ENCODE data around the gene KCNN4.
"Not testable (repeated sequence)": the region's sequence is repeated elsewhere in the genome, so short reads cannot be mapped to it uniquely, and the experiment has no call there.

The KCNN4 gene

DNA sequence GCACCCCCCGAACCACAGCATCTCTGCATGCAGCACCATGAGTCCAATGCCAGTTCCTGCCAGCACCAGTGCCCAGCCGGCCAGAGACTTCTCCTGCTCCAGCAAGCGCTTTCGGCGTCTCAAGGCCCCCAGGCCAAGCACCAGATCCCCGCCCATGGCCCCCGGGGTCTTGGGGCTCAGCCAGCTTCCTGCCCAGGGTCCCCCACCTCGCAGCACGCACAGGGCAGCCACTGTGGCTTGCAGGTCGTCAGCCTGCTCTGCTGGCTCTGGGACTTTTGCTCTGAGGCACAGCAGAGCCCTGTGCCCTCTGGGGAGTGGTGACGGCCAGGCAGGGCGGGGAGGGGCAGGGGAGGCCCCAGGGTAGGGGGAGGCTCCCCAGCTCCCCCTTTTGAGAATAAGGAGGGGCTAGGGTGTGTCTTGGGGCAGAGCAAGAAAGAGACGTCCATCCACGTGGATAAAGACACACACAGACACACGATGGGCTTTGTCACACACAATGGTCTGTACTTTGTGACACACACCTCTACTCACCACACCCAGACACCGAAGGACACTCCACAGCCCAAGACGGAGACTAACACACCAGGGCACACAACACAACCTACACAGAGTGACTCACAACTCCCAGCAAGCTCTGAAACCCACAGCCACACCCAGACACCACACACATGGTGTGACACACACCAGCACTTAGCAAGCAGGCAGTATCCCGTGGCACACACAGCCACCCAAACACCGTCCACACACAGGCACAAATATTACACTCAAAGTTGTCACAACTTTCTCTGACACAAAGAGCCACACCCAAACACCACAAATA lies at the start of gene KCNN4:
Gene KCNN4, minus strand, starts transcription at position 268 of the 820 bp plus-strand sequence. Its CDS starts 112 bp downstream, at position 156.
- peak; percentile 70 to 75 for DNase-seq (ENCODE audit: low read depth in 2 of 2)

- peak; percentile 70 to 84 for DNase-seq (ENCODE audit: low read depth in 2 of 2)
Observed at GRCh38 chr19:43826787-43827754, 46.3 kb upstream of the KCNN4 start, which contains the start of gene ZNF283. Gene ZNF283, plus strand, starts transcription at chr19:43827321. Its CDS starts 6,184 bp downstream, at chr19:43833505.

- DNase-seq (ENCODE audit: low read depth in 2 of 2): not testable (repeated sequence)
Observed at GRCh38 chr19:43824572-43824971, 43.8 kb upstream of the KCNN4 start.

GRCh38 chr19:43823856-43824255 lies 43.1 kb upstream of the KCNN4 start:
- DNase-seq (ENCODE audit: low read depth in 2 of 2): not testable (repeated sequence)

DNA sequence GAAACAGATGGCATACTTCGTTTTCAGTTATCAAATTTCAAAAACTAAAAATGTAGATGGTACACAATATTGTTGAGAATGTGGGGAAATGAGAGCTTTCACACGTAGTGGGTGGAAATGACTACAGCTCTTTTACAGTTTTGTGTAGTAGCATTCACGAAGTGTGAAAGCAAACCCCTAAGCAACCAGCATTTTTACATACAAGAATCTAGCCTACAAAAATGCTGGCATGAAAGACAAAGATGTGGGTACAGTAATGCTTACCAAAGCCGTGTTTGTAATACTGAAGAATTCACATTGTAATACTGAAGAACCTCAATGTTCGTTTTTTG lies 40.1 kb upstream of the KCNN4 start:
- no peak for DNase-seq (ENCODE audit: low read depth in 2 of 2)

GRCh38 chr19:43820098-43820883 lies 39.5 kb upstream of the KCNN4 start:
- peak in 1 of 2 donors; percentile 16 for DNase-seq (ENCODE audit: low read depth in 2 of 2)

DNA sequence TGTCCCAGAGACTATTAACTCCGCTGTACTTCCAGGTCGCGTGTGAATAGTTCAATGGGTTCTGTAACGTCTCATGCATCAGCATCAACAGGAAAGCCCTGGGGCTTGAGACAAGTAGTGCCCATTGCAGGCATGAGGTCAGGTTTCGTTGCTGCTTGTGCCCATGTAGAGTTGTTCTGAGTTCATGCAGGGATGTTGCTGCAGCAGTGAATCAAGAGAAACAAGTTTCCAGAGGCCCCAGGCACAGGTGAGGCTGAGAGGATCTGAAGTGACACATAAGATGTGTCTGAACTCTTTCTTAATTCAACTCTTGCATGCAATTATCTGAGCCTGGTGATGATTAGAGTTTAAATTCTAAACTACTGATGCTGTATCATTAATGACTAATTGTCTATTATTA lies 37.7 kb upstream of the KCNN4 start:
- DNase-seq (ENCODE audit: low read depth in 2 of 2): no peak

DNA sequence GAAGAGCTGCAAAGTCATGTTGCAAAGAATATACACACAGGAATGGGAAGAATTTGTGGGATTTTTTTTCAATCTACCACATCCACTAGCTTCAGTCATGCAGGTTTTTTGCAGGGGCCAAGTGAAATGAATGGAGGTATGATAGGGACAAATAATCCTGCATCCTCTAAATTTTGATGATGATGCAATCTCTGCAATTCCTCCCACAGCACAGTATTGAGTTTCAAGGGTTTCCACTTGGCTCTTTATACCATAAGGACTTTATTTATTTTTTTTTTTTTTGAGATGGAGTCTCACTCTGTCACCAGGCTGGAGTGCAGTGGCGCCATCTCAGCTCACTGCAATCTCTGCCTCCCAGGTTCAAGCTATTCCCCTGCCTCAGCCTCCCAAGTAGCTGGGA lies 36.7 kb upstream of the KCNN4 start:
- not testable (repeated sequence) for DNase-seq (ENCODE audit: low read depth in 2 of 2)

- DNase-seq (ENCODE audit: low read depth in 2 of 2): no peak
Observed at GRCh38 chr19:43814663-43815352, 34.0 kb upstream of the KCNN4 start.

- no peak for DNase-seq (ENCODE audit: low read depth in 2 of 2)
Observed at GRCh38 chr19:43812688-43813087, 31.9 kb upstream of the KCNN4 start.

GRCh38 chr19:43812259-43812658 lies 31.5 kb upstream of the KCNN4 start:
- no peak for DNase-seq (ENCODE audit: low read depth in 2 of 2)

DNA sequence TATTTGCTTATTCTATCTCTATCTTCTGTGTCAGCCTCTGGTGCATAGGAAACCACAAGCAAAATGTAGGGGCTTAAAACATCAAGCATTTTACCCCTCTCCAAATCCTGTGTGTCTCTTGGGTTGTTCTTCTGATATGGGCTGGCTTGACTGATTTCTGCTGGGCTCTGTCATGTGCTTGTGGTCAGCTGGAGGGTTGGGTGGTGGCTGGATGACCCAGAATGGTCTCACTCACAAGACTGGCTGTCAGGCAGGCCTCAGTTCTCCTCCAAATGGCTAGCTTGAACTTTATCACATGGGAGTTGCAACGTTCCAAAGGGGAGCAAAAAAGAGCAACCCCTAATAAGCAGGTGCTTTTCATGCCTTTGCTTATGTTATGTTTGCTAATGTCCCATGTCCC lies 31.1 kb upstream of the KCNN4 start:
- no peak for DNase-seq (ENCODE audit: low read depth in 2 of 2)

DNA sequence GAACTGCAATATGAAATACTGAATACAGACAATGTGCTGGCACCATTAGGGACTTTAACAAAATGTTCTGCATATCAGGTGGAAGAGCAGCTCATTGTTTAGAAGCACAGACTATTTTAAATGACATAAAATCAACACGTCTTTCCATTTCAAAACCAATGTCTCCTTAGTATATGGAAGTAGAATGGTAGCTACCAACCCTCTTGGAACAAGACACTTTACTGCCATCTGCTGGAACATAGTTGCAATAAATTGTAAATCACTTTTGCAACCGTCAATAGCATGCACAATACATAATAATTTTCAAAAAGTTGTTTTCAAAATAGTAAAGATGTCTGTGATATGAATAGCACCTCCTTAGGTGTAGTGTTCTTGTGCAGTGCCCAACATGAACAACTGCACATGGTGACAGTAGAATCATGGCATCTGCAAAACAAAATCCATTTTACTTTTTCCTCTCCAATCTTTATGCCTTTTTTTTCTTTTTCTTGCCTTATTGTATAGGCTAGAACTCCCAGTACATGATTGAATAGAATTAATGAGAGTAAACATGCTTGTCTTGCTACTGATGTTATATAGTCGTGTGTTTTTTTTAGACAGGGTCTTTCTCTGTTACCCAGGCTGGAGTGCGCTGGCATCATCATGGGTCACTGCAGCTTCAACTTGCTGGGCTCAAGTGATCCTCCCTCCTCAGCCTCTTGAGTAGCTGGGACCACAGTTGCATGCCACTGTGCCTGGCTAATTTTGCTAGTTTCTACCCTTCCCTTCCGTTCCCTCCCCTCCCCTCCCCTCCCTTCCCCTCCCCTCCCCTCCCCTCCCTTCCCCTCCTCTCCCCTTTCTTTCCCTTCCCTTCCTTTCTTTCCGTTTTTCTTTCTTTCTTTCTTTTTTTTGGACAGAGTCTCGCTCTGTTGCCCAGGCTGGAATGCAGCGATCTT lies 29.3 kb upstream of the KCNN4 start:
- DNase-seq (ENCODE audit: low read depth in 2 of 2): no peak

- no peak for DNase-seq (ENCODE audit: low read depth in 2 of 2)
Observed at GRCh38 chr19:43807651-43808050, 26.9 kb upstream of the KCNN4 start.

- no peak for DNase-seq (ENCODE audit: low read depth in 2 of 2)
Observed at GRCh38 chr19:43806848-43807247, 26.1 kb upstream of the KCNN4 start.

DNA sequence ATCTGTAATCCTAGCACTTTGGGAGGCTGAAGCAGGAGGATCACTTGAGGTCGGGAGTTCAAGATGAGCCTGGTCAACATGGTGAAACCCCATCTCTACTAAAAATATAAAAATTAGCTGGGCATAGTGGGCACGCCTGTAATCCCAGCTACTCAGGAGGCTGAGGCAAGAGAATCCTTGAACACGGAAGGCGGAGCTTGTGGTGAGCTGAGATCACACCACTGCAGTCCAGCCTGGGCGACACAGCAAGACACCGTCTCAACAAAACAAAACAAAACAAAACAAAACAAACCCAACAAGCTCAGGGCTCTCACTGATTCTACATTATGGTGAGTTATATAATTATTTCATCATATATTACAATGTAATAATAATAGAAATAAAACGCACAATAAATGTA lies 25.6 kb upstream of the KCNN4 start:
- not testable (repeated sequence) for DNase-seq (ENCODE audit: low read depth in 2 of 2)

GRCh38 chr19:43804432-43804831 lies 23.7 kb upstream of the KCNN4 start:
- DNase-seq (ENCODE audit: low read depth in 2 of 2): no peak

DNA sequence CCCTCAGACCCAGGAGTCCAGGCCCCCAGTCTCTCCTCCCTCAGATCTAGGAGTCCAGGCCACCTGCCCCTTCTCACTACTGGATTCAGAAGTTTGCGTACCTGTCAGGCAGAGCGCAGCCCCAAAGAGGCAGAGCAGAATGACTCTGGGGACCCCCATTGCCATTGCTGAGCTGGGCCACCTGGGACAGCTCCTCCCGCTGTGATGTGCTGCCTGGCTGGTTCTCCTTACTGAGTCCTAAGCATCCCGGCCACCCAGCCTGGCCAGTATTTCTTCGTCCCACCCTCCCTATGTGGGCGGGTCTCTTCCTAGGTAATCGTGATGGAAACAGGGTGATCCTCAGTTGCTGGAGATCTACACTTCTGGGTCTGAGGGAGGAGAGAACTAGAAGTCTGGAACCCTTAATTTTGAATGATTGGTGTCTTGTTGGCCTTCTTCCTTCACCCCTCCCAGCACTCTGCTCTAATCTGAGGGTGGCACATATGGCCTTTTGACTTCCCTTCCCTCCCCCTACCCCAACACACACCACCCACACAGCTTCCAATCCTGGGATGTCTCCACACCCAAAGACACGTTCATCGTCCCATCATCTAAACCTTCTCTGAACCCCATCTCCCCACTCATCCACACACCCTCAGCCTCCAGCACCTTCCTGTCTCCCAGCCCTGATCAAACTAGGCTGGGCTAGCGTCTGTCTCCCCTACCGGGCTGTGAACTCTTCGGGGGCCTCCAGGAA lies 21.6 kb upstream of the KCNN4 start, which contains the start of gene LYPD5:
Gene LYPD5, minus strand, starts transcription at position 232 of the 736 bp plus-strand sequence. Its CDS starts 67 bp downstream, at position 165.
- no peak for DNase-seq (ENCODE audit: low read depth in 2 of 2)

GRCh38 chr19:43799502-43800142 lies 18.8 kb upstream of the KCNN4 start:
- DNase-seq (ENCODE audit: low read depth in 2 of 2): no peak
